Mucosa of gallbladder (tissue), 1 donor: Measurements from ENCODE around the gene RGMA. TPM values are rescaled to one million over a fixed set of nuclear protein-coding genes. Genes with fewer than 3 reads are reported as not detected.

ENCODE experiments used
- DNase-seq: peaks from one replicate; pipeline ENCODE4 v3.0.0-alpha.2; 2020; ENCODE audit warnings: low spot score
- total RNA-seq: library from RNA; stranded (reverse); gene quantifications from one replicate; pipeline ENCODE4 v1.2.1, GENCODE V29; 2021
- donor health status: DM: no; HTN: no; CAD: no.

RGMA gene
- 17.5 TPM for total RNA-seq

DNA sequence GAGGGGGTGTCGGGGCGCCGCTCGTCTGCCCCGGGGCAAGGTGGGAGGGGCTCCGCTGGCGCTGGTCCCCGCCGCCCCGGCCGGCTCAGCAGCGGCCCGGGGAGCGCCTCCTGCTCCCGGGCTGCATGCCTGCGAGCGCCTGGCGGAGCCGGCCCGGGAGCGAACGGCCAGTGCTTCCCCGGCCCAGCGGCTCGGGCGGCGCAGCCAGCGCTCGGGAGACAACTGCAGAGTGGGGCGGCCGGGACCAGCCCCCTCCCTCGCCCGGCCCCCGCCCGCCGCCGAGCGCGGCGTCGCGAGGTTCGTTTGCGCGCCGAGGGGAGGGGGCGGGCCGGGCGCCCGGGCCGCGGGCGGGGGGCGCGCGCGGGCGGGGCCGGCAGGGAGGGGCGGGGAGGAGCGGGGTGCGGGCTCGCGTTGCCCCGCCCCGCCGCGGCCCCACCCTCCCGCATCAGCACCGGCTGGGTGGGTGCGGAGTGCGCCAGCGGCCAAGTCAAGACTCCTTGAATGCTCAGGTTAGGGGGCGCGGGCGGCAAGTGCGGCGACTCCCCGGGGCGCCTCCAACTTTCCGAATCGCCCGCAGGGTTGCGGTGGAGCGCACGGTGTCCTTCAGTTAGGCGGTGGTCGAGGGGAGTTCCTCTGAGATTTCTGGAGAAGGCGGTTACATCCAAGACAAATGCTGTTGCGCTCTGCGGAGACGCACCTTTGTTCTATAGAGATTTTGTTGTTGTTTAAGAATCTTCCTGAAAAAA is at the start of gene RGMA:
TSS of gene RGMA (minus strand) at position 231 of the 746 bp plus-strand sequence. CDS start 279 bp downstream, outside the sequence.
- no peak for DNase-seq

- no peak for DNase-seq
These were observed 47.6 kb upstream of the RGMA start for GRCh38 chr15:93136606-93137005.

GRCh38 chr15:93135997-93136397 is 47.0 kb upstream of the RGMA start:
- no peak for DNase-seq

- no peak for DNase-seq
These were observed 46.4 kb upstream of the RGMA start for GRCh38 chr15:93135459-93135858.

DNA sequence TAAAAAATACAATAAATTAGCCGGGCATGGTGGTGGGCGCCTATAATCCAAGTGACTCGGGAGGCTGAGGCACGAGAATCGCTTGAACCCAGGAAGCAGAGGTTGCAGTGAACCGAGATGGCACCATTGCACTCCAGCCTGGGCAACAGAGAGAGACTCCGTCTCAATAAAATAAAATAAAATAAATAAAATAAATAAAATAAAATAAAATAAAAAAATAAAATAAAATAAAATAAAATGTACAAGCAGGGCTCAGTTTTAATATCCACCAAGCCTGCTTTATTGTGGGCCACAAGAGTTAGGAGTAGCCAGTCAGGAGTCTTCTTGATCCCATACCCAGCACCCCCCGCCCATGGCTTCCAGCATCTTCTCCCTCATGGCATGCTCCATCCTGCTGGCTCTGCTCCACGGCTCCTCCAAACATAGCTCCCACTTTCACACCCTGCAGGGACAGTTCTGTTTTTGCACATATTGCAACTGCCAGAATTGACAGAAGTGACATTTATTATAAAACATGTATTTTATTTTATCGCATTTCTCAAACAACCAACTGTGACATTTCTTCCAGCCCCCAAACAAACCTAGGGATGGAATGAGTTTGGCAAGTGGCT is 42.6 kb upstream of the RGMA start:
- no peak for DNase-seq

DNA sequence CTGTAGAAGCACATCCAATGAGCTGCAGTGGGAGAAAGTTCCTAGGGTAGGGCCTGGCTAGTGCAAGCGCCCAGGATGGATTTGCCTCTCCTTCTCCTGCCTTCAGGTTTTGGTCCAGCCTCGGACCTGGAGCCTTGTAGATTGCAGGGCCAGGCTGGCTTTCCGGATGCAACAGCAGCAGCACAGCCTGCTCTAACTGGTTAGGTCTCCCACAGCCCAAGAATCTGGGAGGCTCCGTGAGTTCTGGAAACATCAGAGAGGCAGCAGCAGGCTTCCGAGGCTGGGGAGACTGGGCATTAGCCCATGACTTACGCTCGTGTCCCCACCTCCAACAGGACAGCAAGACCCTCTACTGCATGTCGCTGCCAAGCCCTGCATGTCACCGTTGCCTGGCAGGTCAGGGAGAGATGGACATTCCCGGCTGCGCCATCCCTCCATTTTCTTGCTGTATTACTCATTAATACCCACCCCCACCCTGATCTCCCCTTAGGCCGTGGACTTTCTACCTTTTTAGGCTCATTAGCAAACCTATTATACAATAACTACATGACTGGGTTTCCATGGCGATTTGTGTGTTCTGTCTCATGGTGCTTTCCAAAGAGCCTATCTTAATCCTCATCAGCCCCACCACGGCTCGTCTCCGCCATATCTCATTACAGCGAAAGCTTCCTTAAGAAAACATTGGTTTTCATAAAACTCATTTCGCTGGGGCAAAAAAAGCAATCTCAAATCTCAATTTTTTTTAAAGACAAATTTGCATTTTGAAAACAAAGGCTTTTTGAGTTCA is 40.9 kb upstream of the RGMA start:
- no peak for DNase-seq

DNA sequence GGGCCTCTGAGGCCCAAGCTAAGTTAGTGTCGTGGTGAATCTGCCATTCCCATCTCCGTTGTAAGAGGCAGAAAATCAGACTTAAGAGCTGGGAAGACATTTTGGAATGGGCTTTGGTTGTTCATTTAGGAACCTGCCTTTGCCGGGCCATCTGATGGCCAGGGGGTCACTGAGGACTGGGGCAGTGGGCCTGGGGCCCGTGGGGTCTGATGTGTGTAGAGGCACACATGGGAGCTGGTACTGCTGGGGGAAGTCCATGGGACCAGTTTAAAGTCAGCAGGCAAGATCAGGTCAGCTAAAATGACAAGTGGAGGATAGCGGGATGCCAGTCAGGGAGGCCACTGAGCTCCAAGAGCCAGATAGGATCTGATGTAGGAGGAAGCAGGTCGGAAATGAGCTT is 38.3 kb upstream of the RGMA start:
- DNase-seq = no peak

GRCh38 chr15:93126599-93126998 is 37.6 kb upstream of the RGMA start:
- no peak for DNase-seq

GRCh38 chr15:93126148-93126547 is 37.1 kb upstream of the RGMA start:
- DNase-seq = no peak

- no peak for DNase-seq
These were observed 35.1 kb upstream of the RGMA start for GRCh38 chr15:93124126-93124525.

DNA sequence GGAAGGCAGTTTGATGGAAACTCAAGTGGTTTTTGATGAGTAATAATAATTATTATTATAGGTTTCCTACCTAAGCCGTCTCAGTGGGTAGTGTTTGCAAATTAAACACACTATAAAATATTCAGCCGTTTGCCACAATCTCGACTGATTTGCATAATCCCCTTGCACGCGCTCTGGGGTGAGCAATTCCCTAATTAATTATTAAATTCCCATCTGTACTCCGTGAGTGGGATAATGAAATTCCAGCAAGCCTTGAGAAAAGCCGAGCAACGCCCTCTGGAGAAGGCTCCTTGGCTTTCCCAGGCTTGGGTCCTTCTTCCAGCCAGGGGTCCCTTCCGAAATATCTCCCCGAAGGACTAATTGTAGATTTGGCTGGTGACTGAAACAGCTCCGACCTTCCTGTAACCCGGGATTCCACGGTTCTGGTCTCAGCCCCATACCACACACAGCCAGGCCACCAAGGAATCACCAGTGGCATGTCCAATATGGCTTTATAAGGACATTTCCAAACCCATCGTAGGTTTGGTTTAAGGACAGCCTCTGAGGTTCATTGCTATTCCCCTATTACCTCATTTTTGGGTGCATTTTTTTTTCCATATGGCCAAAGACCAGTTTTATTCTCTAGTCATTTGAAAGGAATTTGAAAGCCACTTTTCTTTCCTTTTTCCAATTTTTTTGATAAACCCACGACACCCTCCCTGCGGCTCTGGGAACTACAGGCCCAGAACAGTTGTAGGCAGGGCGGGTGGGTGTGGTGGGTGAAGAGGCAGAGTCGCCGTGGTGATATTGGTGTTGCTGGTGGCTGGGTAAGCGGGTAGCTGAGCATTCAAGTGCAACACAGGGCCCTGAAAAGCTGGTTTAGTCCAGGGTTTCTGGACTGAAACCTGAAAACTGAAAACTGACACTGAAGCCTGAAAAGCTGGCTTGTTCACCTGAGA is 33.2 kb upstream of the RGMA start:
- DNase-seq = no peak

- DNase-seq = no peak
These were observed 32.1 kb upstream of the RGMA start for GRCh38 chr15:93121107-93121506.

DNA sequence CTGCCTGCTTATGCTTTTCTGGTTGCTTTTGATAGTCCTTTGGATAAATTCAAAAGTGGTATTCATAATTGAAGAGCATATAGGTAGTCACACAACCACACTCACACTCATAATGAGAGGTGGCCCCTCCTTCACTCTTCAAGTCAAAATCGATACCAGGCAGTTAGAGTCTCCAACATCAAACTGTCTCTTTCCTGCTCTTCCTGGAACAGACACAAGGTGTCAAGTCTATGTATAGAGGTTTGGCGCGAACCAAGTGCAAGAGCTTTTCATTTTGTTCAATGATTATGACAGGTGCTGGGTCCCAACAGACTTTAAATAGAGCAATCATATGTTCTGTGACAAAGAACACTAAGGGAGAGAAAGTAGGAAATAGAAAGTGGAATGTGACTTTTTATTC is 29.9 kb upstream of the RGMA start:
- DNase-seq = no peak

GRCh38 chr15:93111451-93111850 is 22.4 kb upstream of the RGMA start:
- no peak for DNase-seq

DNA sequence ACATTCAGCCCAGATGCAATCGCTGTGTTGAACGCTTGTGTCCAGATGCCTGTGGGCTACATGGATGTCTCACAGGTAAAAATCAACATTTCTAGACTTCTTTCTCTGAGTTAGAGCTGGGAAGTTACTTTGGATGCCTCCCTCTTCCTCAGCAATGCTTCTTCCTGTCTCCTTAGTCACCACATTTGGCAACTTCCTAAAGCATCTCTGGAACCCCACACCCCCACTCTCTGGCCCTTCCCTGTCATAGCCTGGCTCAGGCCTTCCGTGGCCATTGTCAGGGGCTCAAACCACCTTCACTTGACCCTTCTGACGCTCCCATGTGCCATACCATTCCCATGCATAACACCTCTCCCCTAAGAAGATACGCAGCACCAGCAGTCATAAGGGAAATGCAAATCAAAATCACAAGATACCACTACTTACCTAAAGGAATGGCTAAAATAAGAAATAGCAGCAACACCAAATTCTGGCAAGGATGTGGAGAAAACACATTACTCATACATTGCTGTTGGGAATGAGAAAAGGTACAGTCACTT is 21.6 kb upstream of the RGMA start:
- no peak for DNase-seq

DNA sequence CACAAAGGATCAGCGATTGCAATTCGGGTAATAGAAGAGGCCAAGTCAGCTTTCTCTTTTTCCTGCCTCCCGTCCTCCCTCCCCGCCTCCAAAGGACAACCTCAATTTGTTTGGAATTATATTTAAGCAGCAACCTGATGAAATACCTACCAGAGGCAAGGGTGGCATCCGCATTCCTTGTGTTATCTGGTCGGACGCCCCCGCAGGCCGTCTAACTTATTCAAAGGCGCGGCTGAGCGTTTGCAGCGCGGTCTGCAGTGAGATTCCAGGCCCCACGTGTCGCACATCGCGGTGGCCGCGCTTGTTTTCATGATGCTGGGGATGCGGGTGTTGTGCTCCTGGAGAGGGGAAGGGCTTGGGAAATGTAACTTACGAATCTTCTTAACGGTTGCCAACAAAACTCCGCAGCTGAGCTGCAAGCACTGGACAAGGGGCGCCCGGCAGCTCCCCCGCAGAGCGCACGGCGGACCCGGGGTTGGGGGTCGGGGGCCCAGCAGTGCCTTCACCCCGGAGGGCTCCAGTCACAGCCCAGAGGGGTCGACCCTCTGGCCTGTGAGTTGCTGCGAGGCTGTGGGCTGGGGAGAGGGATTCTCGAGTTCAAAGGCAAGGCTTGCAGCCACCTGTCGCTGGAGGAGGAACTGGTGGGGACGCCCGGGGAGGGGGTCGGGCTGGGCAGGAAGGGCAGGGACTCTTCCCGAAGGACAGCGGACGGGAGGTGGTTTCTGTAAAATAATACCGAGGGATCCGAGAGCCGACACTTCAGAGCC is 20.5 kb upstream of the RGMA start:
- no peak for DNase-seq

DNA sequence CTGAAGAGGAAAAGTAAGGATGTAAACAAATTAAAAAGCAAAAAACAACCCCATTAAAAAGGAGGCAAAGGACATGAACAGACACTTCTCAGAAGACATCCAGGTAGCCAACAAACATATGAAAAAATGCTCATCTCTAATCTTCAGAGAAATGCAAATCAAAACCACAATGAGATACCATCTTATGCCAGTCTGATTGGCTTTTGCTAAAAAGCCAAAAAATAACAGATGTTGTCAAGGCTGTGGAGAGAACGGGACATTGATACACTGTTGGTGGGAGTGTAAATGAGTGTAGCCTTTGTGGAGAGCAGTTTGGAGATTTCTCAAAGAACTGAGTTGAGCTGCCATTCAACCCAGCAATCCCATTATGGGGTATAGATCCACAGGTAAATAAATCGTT is 18.6 kb upstream of the RGMA start:
- DNase-seq = no peak

- DNase-seq = no peak
These were observed 16.5 kb upstream of the RGMA start for GRCh38 chr15:93105485-93105884.

DNA sequence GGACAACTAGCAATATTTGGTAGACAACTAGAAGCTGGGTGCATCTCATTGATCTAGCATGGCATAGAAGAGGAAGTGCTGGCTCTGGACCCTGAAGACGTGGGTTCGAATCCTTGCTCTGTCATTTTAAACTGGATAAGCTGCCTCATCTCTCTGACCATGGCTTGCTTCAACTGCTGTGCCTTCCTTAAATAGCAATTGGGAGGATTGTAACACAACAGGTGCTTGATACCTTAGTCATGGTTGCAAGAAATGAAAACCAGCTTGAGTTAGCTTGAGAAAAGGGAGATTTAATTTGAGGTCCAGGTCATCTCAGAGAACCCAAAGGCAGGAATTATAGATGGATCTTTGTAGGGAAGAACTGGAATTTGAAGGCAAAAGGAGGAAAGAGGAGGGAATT is 14.8 kb upstream of the RGMA start:
- DNase-seq = no peak

DNA sequence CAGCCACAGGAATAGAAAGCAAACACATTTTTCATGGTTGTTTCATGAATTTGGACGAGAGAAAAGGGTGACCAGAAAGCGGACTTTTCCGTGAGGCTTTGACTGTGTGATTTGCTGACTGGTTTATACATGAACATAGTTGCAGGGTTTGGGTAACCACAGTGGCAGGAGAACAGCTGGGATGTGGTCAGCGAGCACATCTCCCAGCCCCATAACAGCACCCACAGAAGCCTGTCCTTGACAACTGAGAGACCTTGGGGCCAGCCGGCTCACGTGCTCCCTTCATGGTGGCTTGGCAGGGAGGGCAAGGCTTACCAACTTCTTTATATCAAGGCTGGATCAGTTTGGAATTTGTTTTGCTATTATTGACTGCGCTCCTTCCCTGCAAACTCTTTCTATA is 13.2 kb upstream of the RGMA start:
- DNase-seq = no peak

- DNase-seq = no peak
These were observed 4.8 kb upstream of the RGMA start for GRCh38 chr15:93093765-93094164.
